VCaP (cell line): ENCODE measurements around the gene CYTH1.
"Not testable (repeated sequence)": the region's sequence is repeated elsewhere in the genome, so short reads cannot be mapped to it uniquely, and the experiment has no call there.

Experiments
- H3K27ac ChIP-seq: fragments of 450-650 bp; 2 replicates; pipeline ENCODE4 v1.5.1; 2017
- TF ChIP-seq, protein P1 (sequence below): fragments of 450-650 bp; conservative IDR thresholded peaks from 2 replicates; pipeline ENCODE4 v1.5.1; 2017; ENCODE audit warnings: mild to moderate bottlenecking, moderate library complexity

CYTH1 gene

DNA sequence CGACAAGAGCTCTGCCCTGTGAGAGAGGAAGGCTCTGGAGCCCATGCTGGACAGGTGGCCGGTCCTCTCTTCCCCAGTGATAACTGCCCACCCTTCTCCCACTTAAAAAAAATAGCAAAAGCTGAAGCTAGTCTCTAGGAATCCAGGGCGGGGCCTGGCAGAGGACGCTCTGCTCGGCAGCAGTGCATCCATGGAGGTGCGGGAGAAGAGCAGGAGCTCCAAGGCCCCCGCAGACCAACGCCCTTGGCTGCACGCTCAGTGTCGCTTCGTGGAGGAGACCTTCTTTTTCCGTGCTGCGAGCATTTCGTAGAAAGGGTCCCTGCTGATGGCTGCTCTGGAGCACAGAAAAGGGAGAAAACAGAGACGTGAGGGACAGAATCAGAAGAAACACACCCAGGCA is 106.2 kb downstream of the CYTH1 start:
- H3K27ac ChIP-seq: no peak overlapping the region
- TF ChIP-seq, protein P1, sequence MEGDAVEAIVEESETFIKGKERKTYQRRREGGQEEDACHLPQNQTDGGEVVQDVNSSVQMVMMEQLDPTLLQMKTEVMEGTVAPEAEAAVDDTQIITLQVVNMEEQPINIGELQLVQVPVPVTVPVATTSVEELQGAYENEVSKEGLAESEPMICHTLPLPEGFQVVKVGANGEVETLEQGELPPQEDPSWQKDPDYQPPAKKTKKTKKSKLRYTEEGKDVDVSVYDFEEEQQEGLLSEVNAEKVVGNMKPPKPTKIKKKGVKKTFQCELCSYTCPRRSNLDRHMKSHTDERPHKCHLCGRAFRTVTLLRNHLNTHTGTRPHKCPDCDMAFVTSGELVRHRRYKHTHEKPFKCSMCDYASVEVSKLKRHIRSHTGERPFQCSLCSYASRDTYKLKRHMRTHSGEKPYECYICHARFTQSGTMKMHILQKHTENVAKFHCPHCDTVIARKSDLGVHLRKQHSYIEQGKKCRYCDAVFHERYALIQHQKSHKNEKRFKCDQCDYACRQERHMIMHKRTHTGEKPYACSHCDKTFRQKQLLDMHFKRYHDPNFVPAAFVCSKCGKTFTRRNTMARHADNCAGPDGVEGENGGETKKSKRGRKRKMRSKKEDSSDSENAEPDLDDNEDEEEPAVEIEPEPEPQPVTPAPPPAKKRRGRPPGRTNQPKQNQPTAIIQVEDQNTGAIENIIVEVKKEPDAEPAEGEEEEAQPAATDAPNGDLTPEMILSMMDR: no peak

GRCh38 chr17:78675316-78675616 is 106.8 kb downstream of the CYTH1 start:
- TF ChIP-seq, protein P1: no peak

GRCh38 chr17:78674595-78675315 is 107.3 kb downstream of the CYTH1 start:
- TF ChIP-seq, protein P1: no peak
- H3K27ac ChIP-seq: no peak overlapping the region

More at GRCh38 chr17:78675316-78675616, 106.8 kb downstream of the CYTH1 start:
- no peak overlapping the region for H3K27ac ChIP-seq

DNA sequence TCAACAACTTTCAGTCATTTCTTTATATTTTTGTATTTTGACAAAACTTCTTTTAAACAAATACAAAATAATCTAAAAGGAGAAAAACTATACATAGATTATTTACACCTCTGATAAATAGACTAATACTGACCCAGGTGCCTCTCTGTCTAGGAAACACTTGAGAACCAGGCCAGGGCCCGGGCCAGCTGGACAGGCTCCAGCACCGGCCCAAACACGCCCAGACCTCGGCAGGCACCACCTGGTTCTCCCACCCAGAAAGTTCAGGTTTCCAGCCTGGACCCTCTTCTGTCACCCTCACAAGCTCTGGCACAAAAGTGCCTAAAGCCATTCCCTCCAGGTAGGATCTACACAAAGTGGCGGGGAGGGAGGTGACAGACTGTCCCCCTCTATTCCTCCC is 107.9 kb downstream of the CYTH1 start:
- TF ChIP-seq, protein P1: no peak
- H3K27ac ChIP-seq: no peak overlapping the region

DNA sequence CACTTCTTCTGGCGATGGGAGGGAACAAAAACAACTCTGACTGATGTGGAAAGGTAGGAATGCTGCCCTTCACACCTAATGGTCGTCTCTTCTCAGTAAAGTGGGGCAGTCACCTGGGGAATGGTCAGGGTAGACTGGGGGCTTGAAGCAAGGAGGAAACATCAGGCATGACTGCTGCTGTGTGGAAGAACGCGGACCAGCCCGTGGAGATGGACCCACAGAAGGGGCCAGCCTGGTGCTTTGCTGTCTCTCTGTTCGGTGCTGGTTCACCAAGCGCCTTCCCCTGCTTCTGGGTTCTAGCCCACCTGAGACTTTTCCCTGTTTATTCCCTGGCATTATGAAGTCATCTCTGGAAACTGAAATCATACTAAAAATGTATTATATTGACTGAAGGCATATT is 108.7 kb downstream of the CYTH1 start:
- no peak overlapping the region for H3K27ac ChIP-seq
- TF ChIP-seq, protein P1: no peak

GRCh38 chr17:78672871-78673371 is 109.2 kb downstream of the CYTH1 start:
- no peak overlapping the region for H3K27ac ChIP-seq
- TF ChIP-seq, protein P1: no peak

GRCh38 chr17:78672005-78672404 is 110.1 kb downstream of the CYTH1 start:
- TF ChIP-seq, protein P1: no peak
- H3K27ac ChIP-seq: no peak overlapping the region

DNA sequence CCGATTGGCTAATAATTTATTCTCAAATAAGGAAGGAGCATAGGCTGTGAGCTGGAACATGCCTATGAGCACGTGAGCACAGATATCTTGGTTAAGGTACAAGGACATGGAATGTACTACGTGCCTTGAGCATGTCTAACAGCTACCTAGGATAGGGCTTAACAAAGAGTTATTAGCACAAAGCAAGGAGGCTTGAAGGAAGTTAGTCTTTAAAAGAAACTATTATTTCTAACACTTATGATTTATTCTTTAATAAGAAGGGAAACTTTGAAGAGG is 110.4 kb downstream of the CYTH1 start:
- not testable (repeated sequence) for H3K27ac ChIP-seq
